Coronary artery (tissue), 2 donors: Measurements from ENCODE around the gene TNS1.

ENCODE experiments used
- DNase-seq: peaks from one replicate; pipeline ENCODE4 v3.0.0-alpha.2; 2017; ENCODE audit warnings: low spot score
- H3K27ac ChIP-seq, 2 donors: fragments of 200-600 bp; sonication (generic); one replicate each; pipeline ENCODE4 v1.5.1; 2016 to 2019
- H3K4me3 ChIP-seq: fragments of 200-600 bp; sonication (generic); 2 replicates; pipeline ENCODE4 v1.5.1; 2016; ENCODE audit warnings: mild to moderate bottlenecking, moderate library complexity
- TF ChIP-seq, protein P1 (sequence below): fragments of 200-600 bp; sonication (generic); IDR thresholded peaks from one replicate; pipeline ENCODE4 v1.5.1; 2019; ENCODE audit warnings: antibody characterized with exemption

TNS1 gene

DNA sequence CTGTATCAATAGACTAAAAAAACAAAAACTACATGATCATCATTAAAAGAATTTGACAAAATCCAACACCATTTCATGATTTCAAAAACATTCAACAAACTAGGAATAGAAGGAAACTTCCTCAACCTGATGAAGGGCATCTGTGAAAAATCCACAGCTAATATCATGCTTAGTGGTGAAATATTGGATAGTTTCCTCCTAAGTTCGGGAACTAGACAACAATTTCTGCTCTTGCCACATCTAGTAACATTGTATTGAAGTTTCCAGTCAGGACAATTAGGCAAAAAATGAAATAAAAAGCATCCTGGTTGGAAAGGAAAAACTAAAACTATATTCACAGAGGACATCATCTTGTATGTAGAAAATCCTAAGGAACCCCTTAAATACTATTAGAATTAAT is 34.8 kb downstream of the TNS1 start:
- H3K4me3 ChIP-seq = no peak overlapping the region
- no peak for DNase-seq
- TF ChIP-seq, protein P1, sequence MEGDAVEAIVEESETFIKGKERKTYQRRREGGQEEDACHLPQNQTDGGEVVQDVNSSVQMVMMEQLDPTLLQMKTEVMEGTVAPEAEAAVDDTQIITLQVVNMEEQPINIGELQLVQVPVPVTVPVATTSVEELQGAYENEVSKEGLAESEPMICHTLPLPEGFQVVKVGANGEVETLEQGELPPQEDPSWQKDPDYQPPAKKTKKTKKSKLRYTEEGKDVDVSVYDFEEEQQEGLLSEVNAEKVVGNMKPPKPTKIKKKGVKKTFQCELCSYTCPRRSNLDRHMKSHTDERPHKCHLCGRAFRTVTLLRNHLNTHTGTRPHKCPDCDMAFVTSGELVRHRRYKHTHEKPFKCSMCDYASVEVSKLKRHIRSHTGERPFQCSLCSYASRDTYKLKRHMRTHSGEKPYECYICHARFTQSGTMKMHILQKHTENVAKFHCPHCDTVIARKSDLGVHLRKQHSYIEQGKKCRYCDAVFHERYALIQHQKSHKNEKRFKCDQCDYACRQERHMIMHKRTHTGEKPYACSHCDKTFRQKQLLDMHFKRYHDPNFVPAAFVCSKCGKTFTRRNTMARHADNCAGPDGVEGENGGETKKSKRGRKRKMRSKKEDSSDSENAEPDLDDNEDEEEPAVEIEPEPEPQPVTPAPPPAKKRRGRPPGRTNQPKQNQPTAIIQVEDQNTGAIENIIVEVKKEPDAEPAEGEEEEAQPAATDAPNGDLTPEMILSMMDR = no peak
- no peak overlapping the region for H3K27ac ChIP-seq

DNA sequence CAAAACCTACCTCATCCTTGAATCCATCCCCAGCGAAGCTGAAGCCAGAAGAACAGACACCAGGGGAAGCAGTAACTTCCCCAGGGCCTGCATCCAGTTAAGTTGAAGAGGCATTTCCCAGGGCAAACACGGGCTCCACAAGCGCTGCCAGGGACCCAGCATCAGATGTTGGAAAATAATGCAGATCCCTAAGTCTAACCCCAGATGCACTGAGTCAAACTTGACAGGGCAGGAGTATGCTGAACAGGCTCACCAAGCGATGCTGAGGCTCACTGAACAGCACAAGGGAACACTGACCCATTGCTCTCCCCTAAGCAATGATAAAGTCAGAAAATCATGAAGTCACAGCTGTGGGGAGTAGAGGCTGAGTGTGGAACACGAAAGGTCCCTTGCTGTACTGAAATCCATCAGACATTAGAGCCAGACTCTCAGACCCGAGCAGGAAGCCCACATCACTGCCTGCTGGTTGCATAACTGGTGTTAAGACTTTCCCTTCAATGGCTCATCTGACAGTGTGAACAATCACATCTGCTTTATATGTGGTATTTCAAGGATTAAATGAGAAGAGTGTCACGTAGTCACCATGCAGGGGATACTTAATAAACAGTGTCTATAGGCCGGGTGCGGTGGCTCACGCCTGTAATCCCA is 36.2 kb downstream of the TNS1 start:
- H3K4me3 ChIP-seq = peak overlapping the region; percentile 10
- H3K27ac ChIP-seq = peak overlapping the region in 1 of 2 donors; percentile 61
- DNase-seq = no peak
- TF ChIP-seq, protein P1 = no peak

DNA sequence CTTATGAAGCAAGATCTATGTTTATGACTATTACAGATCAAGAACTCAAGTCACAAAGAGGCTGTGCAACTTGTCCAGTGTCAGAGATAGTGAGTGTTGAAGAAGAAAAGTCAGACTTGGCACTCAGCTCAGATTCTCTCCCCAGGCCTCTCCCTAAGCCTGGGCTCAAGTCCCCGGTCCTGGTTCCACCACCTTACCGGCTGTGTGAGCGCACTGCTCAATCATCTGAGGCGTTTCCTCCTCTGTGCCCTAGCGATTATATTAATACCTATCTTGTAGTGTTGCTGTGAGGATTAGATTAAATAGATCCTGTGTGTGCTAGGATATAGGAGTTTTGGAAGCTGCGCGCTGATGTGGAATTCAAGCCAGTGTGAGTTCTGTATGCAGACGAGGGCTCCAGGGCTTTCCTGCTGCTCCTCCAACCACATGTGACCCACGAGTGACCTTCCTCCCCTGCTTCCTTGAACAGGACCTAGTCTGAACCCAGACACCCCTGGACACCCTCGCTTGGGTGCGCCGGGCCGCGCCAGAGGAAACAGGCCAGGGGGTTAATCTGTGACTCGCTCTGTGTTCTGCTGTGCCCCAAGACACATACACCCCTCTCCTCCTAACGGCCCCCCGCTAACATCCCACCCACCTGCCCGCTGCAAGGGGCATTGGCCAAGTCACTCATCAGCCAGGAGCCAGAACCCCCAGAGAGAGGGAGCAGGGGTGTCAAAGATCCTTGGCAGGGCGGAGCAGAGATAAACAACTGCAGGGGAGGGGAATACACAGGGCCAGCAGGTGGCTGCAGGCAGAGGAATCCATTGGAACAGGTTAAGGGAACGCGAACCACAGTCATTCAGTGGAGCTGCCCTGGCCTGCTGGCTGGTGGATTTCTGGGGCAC is 38.3 kb downstream of the TNS1 start:
- Histone ChIP-seq H3K27ac (peak overlapping the region in 1 of 2 donors; percentile 61), H3K4me3 (no peak overlapping the region)
- TF ChIP-seq, protein P1 = no peak
- no peak for DNase-seq

DNA sequence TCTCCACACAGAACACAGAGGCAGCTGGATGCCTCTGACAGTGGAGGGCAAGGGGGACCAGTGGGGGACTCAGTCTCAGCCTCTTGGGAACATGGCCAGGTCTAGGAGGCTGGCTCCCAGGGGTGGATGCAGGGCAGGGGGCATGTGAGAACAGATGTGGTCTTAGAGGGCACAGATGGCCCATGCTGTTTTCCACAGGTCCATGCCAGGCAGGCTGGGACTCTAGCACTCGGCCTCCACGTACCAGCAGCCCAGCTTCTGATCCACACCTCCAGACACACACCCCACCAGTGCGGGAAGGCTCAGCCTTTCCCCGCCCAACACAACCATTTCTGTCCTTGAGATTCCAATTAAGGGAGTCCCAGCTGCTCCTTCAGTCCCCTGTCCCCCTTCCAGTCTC is 42.4 kb downstream of the TNS1 start:
- no peak for DNase-seq
- peak overlapping the region in 1 of 2 donors; percentile 54 for H3K27ac ChIP-seq
- no peak overlapping the region for H3K4me3 ChIP-seq

DNA sequence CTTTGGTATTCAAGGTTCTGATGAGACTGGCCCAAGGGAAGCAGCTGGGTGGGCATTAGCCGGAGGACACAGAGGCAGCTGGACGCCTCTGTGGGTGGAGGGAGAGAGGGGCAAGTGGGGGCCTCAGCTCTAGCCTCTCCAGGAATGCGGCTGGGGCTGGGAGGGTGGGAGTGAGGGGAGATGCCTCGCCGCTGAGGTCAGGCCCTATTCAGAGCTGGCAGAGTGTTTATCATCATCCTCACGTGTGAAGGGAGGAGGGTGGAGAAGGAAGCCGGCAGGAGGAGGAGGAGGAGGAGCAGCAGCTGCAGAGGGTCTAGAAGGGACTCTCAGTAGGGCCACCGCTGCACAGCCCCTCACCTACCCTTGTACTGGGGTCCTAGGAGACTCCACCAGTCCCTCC is 43.1 kb downstream of the TNS1 start:
- TF ChIP-seq, protein P1 = no peak
- peak overlapping the region in 1 of 2 donors; percentile 54 for H3K27ac ChIP-seq
- no peak overlapping the region for H3K4me3 ChIP-seq
- DNase-seq = no peak

More for the DNA sequence above, 42.4 kb downstream of the TNS1 start:
- TF ChIP-seq, protein P1 = no peak

DNA sequence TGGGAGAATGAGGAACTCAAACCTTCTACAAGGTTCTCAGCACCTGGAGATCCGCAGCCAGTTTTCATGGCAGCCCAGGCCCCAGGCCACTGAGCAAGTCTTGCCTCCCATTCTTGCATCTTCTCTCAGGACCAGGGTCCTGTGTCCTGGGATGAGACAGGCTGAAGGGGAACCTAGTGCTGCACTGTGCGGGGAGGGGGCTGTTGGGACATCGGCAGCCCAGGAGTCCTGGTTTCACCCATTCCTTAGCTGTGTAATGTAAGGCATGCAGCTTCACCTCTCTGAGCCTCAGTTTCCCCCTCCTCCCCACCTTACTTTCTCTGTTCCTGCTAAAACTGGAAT is 43.9 kb downstream of the TNS1 start:
- H3K27ac ChIP-seq = no peak overlapping the region
- TF ChIP-seq, protein P1 = no peak
- DNase-seq = no peak
- H3K4me3 ChIP-seq = no peak overlapping the region
